Endothelial cell of coronary artery (primary cell): ENCODE data around the gene ARMC12. TPM values are rescaled to one million over a fixed set of nuclear protein-coding genes. Genes with fewer than 3 reads are reported as not detected.

Experiments
- total RNA-seq: library from RNA; depleted of rRNA; stranded (reverse); fragments of >200 nt; gene quantifications from 2 replicates; pipeline ENCODE4 v1.2.3, GENCODE V29; 2014

The ARMC12 gene, protein sequence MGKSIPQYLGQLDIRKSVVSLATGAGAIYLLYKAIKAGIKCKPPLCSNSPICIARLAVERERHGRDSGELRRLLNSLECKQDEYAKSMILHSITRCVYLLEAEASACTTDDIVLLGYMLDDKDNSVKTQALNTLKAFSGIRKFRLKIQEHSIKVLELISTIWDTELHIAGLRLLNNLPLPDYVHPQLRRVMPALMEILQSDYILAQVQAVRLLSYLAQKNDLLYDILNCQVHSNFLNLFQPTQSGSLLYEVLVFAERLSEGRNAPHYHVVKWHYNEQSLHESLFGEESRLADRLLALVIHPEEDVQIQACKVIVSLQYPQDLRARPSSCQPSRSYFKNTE
- total RNA-seq, result 0.09 and 0.19 TPM in 2 replicates

DNA sequence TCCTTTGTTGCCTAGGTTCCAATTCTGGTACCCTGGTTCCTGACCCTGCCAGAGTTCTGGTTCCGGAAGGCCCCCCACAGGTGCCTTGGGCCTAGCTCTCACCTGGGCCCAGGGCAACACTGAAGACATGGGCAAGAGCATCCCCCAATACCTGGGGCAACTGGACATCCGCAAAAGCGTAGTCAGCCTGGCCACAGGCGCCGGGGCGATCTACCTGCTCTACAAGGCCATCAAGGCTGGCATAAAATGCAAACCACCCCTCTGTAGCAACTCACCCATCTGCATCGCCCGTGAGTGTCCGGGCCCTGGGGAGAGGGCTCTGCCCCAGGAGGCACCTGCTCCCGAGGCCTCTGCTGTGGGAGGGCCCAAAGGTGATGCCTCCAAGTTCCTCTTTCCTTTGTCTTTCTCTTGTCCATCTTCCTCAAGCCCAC lies at the start of gene ARMC12:
TSS of gene ARMC12 (plus strand) at position 51 of the 431 bp plus-strand sequence. CDS start at position 128, 77 bp downstream.

GRCh38 chr6:35688605-35689322 lies 48.1 kb upstream of the ARMC12 start, which contains the start of gene FKBP5:
Gene FKBP5 (minus strand): TSS chr6:35688915. CDS start chr6:35642824, 46,091 bp downstream.

DNA sequence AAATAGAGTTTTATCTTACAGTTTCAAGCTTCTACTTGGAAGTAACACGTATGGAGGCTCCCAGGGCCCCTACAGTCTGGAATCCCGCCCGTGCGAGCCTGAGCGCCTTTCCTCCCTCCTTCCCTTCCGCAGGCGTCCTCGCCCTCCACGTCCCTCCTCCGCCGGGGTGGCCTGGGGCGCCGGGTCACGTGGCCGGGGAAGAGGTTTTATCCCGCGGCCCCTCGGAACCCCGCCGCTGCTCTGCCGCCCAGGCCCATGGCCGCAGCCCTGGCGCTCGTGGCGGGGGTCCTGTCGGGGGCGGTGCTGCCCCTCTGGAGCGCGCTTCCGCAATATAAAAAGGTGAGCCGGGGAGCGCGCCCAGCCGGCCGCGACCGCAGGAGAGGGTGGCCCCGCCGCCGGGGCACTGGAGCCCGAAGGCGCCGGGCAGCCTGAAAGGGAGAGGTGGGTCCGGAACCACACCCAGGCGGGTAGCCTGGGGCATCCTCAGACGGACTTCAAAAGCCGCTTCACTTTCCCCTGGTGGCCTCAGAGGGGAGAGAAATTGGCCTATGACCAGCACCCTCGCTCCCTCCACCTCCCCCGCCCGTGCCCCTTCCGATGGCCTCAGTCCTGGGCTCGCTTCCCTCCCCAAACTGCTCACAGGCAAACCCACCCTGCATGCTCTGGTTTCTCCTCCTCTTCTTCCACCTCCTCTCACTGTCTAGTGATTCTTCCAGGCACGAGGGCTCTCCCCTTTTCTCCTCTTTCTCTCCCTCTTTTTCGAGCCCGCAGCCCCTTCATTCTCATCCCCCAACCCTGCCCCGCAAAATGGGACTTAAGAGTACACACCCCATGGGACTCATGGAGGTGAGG lies 39.8 kb downstream of the ARMC12 start, which contains the start of gene CLPSL2:
TSS of gene CLPSL2 (plus strand) at position 235 of the 852 bp plus-strand sequence. CDS start at position 256, 21 bp downstream.

GRCh38 chr6:35780719-35781118 lies 43.9 kb downstream of the ARMC12 start, which contains the start of gene CLPSL1:
Gene CLPSL1 (plus strand): TSS chr6:35781019. CDS start chr6:35781111, 92 bp downstream.

Other genes starting within 250 kb of the ARMC12 start
- 0.27 and 1.6 TPM in 2 replicates for gene TEAD3, start 240.0 kb upstream of the ARMC12 start, total RNA-seq
- not detected in 2 replicates for gene TULP1, start 224.1 kb upstream of the ARMC12 start, total RNA-seq
- gene FKBP5, start 48.1 kb upstream of the ARMC12 start, total RNA-seq, result 23.7 and 48.2 TPM in 2 replicates
- not detected in 2 replicates for gene CLPSL2, start 39.6 kb downstream of the ARMC12 start, total RNA-seq
- not detected in 2 replicates for gene CLPSL1, start 44.0 kb downstream of the ARMC12 start, total RNA-seq
- not detected in 2 replicates for gene CLPS, start 60.3 kb downstream of the ARMC12 start, total RNA-seq
- gene LHFPL5, start 68.3 kb downstream of the ARMC12 start, total RNA-seq, result not detected in 2 replicates
- gene SRPK1, start 184.1 kb downstream of the ARMC12 start, total RNA-seq, result 64.8 and 68.9 TPM in 2 replicates